GM23248 (cell line): ENCODE results near the gene SGTA. TPM values are rescaled to one million over a fixed set of nuclear protein-coding genes. Genes with fewer than 3 reads are reported as not detected.
A peak's percentile ranks its signal among the peaks of the same experiment; 100 is the strongest.

Experiments used
- DNase-seq: peaks from one replicate; pipeline ENCODE4 v3.0.0-alpha.2; 2015
- H2AFZ ChIP-seq: fragments of 200-600 bp; sonication (generic); 2 replicates; pipeline ENCODE4 v1.6.1; 2016; ENCODE audit warnings: antibody characterized with exemption
- H3F3A ChIP-seq: fragments of 200-600 bp; sonication (generic); 2 replicates; pipeline ENCODE4 v1.6.1; 2016; ENCODE audit warnings: mild to moderate bottlenecking, antibody characterized with exemption, mixed run types; ENCODE audit not compliant: insufficient read depth
- H3K27ac ChIP-seq: fragments of 200-600 bp; sonication (generic); 2 replicates; pipeline ENCODE4 v1.5.1; 2016; ENCODE audit warnings: mild to moderate bottlenecking
- H3K27me3 ChIP-seq: fragments of 200-600 bp; sonication (generic); replicated peaks from 2 replicates; pipeline ENCODE4 v1.6.1; 2016; ENCODE audit warnings: mild to moderate bottlenecking; ENCODE audit not compliant: insufficient read depth
- H3K36me3 ChIP-seq: fragments of 200-600 bp; sonication (generic); 2 replicates; pipeline ENCODE4 v1.6.1; 2016; ENCODE audit warnings: low read depth, mild to moderate bottlenecking
- H3K4me1 ChIP-seq: fragments of 200-600 bp; sonication (generic); 2 replicates; pipeline ENCODE4 v1.6.1; 2016; ENCODE audit warnings: mild to moderate bottlenecking; ENCODE audit not compliant: insufficient read depth
- H3K4me2 ChIP-seq: fragments of 200-600 bp; sonication (generic); one replicate; pipeline ENCODE4 v1.6.1; 2016; ENCODE audit warnings: mild to moderate bottlenecking; ENCODE audit not compliant: unreplicated experiment
- H3K4me3 ChIP-seq: fragments of 200-600 bp; sonication (generic); 2 replicates; pipeline ENCODE4 v1.5.1; 2016; ENCODE audit warnings: mild to moderate bottlenecking
- H3K79me2 ChIP-seq: fragments of 200-600 bp; sonication (generic); 2 replicates; pipeline ENCODE4 v1.6.1; 2016; ENCODE audit warnings: mild to moderate bottlenecking; ENCODE audit not compliant: insufficient read depth
- H3K9ac ChIP-seq: fragments of 200-600 bp; sonication (generic); 2 replicates; pipeline ENCODE4 v1.6.1; 2016; ENCODE audit warnings: mild to moderate bottlenecking
- H3K9me2 ChIP-seq: fragments of 200-600 bp; sonication (generic); 2 replicates; pipeline ENCODE4 v1.6.1; 2016; ENCODE audit warnings: mixed run types, mild to moderate bottlenecking, moderate library complexity; ENCODE audit not compliant: insufficient read depth
- H3K9me3 ChIP-seq: fragments of 200-600 bp; sonication (generic); one replicate; pipeline ENCODE4 v1.6.1; 2017; ENCODE audit warnings: low read depth
- H4K20me1 ChIP-seq: fragments of 200-600 bp; sonication (generic); 2 replicates; pipeline ENCODE4 v1.6.0; 2016; ENCODE audit not compliant: insufficient read depth
- EZH2 ChIP-seq: fragments of 200-600 bp; sonication (generic); IDR thresholded peaks from 2 replicates; pipeline ENCODE4 v1.6.1; 2018; ENCODE audit warnings: antibody characterized with exemption, mild to moderate bottlenecking; ENCODE audit not compliant: insufficient read depth, poor library complexity, severe bottlenecking
- EZH2phosphoT487 ChIP-seq: fragments of 200-600 bp; sonication (generic); IDR thresholded peaks from 2 replicates; pipeline ENCODE4 v1.6.1; 2018; ENCODE audit warnings: antibody characterized with exemption, moderate library complexity, mild to moderate bottlenecking, low read depth; ENCODE audit not compliant: insufficient read depth
- WGBS, 2 experiments: methylation state at CpG; one replicate each; pipeline ENCODE4 v1.1.6; 2015 to 2017; ENCODE audit warnings: low lambda C conversion rate in 2 of 2, low coverage in 1 of 2; ENCODE audit errors: missing lambda C conversion rate in 2 of 2; 5-methylcytosine and 5-hydroxymethylcytosine counted together
- in situ Hi-C: fragments of 300-500 bp; cut with MboI; formaldehyde crosslinking; loops from 2 replicates; pipeline ENCODE4 v1.15.0; 2020
- polyA plus RNA-seq: library from polyadenylated mRNA; unstranded; fragments of >200 nt; fragmentation: Nextera tagmentation; extraction: Ambion mirVana; gene quantifications from 2 replicates; pipeline ENCODE4 v1.2.1, GENCODE V29; 2016
- total RNA-seq: library from RNA; depleted of rRNA; stranded (reverse); fragments of >200 nt; shearing (Covaris generic); gene quantifications from 2 replicates; pipeline ENCODE4 v1.2.3, GENCODE V29; 2014

Gene SGTA
- total and polyA plus RNA-seq, 2 experiments from 2014 or later: 57.5 to 66.2 TPM

DNA sequence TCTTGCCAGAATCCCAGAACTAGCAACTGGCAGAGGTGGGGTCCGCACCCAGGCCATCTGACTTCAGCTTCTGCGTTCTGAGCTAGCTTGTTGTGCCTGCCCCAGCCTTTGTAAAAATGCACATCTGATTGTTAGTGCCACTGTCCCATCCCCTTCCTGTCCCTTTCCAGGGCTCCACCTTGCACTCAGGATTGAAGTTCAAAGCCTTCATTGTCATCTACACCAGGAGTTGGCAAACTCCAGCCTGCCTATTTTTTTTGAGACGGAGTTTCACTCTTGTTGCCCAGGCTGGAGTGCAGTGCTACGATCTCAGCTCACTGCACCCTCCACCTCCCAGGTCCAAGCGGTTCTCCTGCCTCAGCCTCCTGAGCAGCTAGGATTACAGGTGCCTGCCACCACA lies 5.2 kb upstream of the SGTA start:
- peaks cover 48% of the 10 kb centered on the region for H3K79me2 ChIP-seq
- H3K4me3 ChIP-seq: no peak overlapping the region
- no peaks in the 10 kb centered on the region for H3K36me3 ChIP-seq
- H3K27ac ChIP-seq: no peak overlapping the region
- H3K4me1 ChIP-seq: peaks cover 13% of the 10 kb centered on the region
- no peaks in the 10 kb centered on the region for H4K20me1 ChIP-seq
- no peak overlapping the region for H3K9ac ChIP-seq
- no peak for TF ChIP-seq EZH2phosphoT487
- no peak for TF ChIP-seq EZH2
- H3K27me3 ChIP-seq: no peaks in the 10 kb centered on the region
- DNase-seq: no peak
- H3F3A ChIP-seq: peaks cover 7% of the 10 kb centered on the region
- no peak overlapping the region for H3K4me2 ChIP-seq
- WGBS, 2 experiments: 95 to 99% methylated on average over 5 of the region's 5 CpGs
- no peak overlapping the region for H2AFZ ChIP-seq
- H3K9me2 ChIP-seq: no peaks in the 10 kb centered on the region
- H3K9me3 ChIP-seq: no peaks in the 10 kb centered on the region
- in situ Hi-C loops: no loop called here

DNA sequence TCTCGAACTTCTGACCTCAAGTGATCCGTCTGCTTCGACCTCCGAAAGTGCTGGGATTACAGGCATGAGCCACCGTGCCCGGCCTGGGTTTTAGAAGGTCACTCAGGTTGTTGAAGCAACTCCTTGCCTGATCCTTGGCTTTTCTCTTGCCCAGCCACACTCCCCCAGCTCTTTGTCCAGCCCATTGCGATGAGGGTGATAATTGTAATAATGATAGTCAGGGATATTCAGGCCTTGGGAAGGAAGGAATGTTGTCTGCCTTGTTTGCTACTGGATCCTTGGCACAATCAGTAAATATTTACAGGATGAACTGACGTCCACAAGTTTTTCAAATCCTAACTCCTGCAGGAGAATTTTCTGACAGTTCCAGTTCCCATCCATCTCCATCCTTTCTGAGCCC lies 4.0 kb upstream of the SGTA start:
- H3K4me3 ChIP-seq: no peak overlapping the region
- peaks cover 58% of the 10 kb centered on the region for H3K79me2 ChIP-seq
- H3K27me3 ChIP-seq: no peaks in the 10 kb centered on the region
- H3K36me3 ChIP-seq: no peaks in the 10 kb centered on the region
- TF ChIP-seq EZH2 (no peak), EZH2phosphoT487 (no peak)
- in situ Hi-C loops: no loop called here
- H3K27ac ChIP-seq: no peak overlapping the region
- no peak overlapping the region for H2AFZ ChIP-seq
- H3F3A ChIP-seq: peaks cover 7% of the 10 kb centered on the region
- no peaks in the 10 kb centered on the region for H3K9me3 ChIP-seq
- DNase-seq: no peak
- H3K9me2 ChIP-seq: no peaks in the 10 kb centered on the region
- no peak overlapping the region for H3K4me2 ChIP-seq
- peaks cover 15% of the 10 kb centered on the region for H3K4me1 ChIP-seq
- H3K9ac ChIP-seq: no peak overlapping the region; the same call in 1 of the 2 replicates
- 91 to 97% methylated on average over 8 of the region's 8 CpGs for WGBS, 2 experiments
- H4K20me1 ChIP-seq: no peaks in the 10 kb centered on the region

DNA sequence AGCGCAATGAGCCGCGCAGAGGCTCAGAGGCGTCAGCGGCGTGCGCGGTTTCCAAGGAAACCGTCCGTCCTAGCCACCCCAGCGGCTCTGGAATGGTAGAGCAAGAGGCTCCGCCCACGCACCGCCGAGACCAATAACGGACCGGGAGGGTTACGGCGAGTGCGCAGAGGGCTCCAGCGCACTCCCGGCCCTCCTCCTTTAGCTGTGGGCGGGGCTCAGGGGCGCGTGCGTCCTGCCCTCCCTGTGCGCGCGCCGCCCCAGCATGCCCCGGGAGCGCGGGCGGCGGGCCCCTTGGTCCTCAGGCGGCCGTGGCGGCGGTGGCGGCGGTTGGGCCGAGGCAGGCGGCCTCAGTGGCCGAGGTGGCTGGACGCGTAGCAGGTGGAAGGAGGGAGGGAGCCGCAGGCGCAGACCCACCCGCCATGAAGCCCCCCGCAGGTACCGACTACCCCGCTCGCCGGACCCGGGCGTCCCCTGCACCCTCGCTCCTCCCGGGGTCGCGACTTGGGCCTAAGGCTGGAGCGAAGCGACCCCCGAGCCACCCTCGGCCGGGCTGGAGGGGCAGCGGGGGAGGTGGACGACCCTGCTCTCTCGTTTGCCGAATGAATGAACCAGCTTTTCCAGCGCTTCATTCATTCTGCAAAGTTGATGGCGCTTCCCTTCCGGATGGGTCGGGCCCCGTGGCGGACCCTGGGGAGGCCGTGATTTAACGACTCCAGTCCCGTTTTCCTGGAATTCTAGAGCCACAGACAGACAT lies 2.3 kb upstream of the SGTA start, which contains the start of gene THOP1:
Gene THOP1, plus strand, starts transcription at position 260 of the 754 bp plus-strand sequence. Its CDS starts 160 bp downstream, at position 420.
- no peaks in the 10 kb centered on the region for H3K27me3 ChIP-seq
- peaks cover 75% of the 10 kb centered on the region for H3K79me2 ChIP-seq
- H4K20me1 ChIP-seq: no peaks in the 10 kb centered on the region
- H2AFZ ChIP-seq: peak within 1 kb of the TSS; percentile 87
- H3K27ac ChIP-seq: peak within 1 kb of the TSS; percentile 67
- H3K9me3 ChIP-seq: no peaks in the 10 kb centered on the region
- H3K4me2 ChIP-seq: peak within 1 kb of the TSS; percentile 90
- peak; percentile 100 for DNase-seq
- no peak for TF ChIP-seq EZH2phosphoT487
- peak within 1 kb of the TSS; percentile 90 for H3K9ac ChIP-seq
- WGBS, 2 experiments: 1 to 2% methylated on average over 33 to 56 of the region's 78 CpGs
- no peaks in the 10 kb centered on the region for H3K9me2 ChIP-seq
- peaks cover 24% of the 10 kb centered on the region for H3K4me1 ChIP-seq
- H3K4me3 ChIP-seq: peak within 1 kb of the TSS; percentile 91
- in situ Hi-C loops: no loop called here
- H3K36me3 ChIP-seq: no peaks in the 10 kb centered on the region
- H3F3A ChIP-seq: peaks cover 7% of the 10 kb centered on the region

DNA sequence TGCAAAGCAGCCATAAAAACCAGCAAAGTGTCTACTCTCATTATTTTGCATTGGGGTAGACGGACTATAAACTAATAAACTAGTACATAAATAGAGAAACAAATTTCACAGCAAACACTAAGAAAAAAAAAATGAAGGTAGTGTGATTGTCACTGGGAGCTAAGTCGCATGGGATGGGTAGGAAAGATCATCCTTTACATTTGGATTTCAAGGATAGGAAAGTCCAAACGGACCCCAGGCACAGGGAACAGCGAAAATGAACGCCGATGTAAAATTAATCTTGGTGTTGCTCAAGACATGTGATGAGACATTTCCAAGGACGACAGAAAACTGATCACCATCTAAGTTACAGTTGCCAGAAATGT lies 690 bp upstream of the SGTA start:
- Histone ChIP-seq H3K9ac (peak overlapping the region; percentile 68), H3K79me2 (peaks cover 78% of the 10 kb centered on the region), H3K9me3 (no peaks in the 10 kb centered on the region), H3K4me3 (peak overlapping the region; percentile 97), H3K27ac (peak overlapping the region; percentile 81), H3F3A (peaks cover 7% of the 10 kb centered on the region), H3K9me2 (no peaks in the 10 kb centered on the region), H3K4me1 (peaks cover 24% of the 10 kb centered on the region), H3K36me3 (no peaks in the 10 kb centered on the region), H3K27me3 (no peaks in the 10 kb centered on the region), H4K20me1 (no peaks in the 10 kb centered on the region), H2AFZ (peak overlapping the region; percentile 85), H3K4me2 (peak overlapping the region; percentile 89)
- DNase-seq: no peak
- in situ Hi-C loops: no loop called here
- TF ChIP-seq EZH2phosphoT487: no peak
- no peak for TF ChIP-seq EZH2
- 73 to 77% methylated on average over 7 of the region's 7 CpGs for WGBS, 2 experiments
